Raji (cell line): ENCODE data around the gene SH3D19.

ENCODE experiments used
- POLR2A ChIP-seq: IDR thresholded peaks from 2 replicates; pipeline ENCODE4 v1.6.1; 2011; ENCODE audit warnings: low read depth, low read length, control low read depth; ENCODE audit not compliant: insufficient read depth

The SH3D19 gene

DNA sequence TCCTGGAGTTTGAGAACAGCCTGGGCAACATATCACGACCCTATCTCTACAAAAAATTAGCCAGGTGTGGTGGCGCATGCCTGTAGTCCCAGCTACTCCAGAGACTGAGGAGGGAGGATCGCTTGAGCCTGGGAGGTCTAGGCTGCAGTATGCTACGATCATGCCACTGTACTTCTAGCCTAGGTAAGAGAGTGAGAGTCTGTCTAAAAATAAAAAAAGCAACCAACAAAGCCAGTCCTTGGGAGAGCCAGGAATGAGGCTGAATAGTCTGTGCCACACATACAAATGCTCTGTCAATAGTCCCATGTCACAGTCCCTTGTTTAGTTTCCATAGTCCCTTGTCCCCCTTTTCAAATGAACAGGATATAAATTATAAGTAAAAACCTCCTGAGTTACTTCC lies 67.7 kb downstream of the SH3D19 start:
- no peak for TF ChIP-seq POLR2A

DNA sequence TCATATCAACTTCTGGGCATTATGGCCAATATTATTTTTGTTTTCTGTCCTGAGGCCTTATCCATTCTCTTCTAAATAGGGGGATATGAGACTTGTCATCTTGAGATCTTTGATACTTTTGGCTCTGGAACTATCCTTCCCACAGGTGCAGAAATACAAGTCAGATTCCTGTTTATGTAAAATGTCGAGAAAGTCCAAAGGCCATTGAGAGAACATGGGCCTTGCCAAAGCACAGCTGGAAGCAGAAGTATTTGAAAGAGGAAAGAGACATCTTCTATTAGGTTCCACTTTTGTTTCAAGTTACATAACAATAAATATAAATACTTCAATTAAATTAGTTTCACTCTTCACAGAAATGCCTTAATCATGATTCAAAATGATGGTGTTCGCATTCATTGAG lies 69.3 kb downstream of the SH3D19 start:
- no peak for TF ChIP-seq POLR2A

DNA sequence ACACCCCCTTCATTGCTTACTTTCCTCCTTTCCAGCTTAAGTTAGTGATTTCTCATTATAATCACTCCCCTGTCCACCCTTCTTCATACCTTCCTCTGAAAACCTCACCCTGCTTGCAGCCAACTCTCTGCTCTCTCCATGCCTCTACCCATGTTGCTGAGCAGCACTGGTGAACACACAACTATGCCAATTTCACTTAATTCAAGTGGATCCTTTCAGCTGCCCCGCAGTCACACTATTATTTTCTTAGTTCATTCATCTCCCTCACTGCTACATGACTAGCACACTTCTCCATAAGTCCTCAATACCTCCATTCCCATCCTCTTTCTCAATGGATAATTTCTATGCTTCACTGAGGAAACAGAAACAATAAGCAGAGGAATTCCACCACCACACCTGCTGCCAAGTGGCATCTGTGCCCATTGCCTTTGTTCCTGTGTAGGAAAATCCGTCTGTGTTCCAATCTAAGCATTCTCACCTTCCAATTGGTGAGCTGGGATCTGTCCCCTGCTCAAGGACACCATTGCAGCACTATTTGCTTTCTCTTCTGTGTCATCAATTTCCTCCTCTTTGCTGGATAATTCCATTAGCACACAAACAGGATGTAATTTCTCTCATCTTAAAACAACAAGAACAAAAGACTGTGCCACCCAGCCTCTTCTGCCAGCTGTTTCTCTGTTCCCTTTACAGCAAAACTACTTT lies 73.7 kb downstream of the SH3D19 start:
- TF ChIP-seq POLR2A: no peak

DNA sequence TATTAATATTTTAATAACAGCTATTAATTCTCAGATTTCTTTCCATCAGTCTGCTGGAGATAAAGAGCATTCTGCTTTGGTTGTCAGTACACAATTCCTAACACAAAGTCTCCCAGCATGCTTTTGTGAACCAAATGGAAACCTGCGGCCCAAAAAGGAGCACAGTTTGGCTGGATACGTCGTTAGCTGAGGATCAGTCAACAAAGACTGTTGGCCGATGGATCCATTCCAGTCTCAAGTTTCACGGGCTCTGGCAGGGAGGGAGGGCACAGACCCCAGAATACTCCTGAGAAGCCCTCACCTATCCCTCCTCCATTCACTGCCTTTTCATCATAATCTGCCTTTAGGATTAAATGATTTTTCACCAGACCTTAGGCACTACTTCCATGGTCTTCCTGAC lies 74.7 kb downstream of the SH3D19 start:
- no peak for TF ChIP-seq POLR2A

DNA sequence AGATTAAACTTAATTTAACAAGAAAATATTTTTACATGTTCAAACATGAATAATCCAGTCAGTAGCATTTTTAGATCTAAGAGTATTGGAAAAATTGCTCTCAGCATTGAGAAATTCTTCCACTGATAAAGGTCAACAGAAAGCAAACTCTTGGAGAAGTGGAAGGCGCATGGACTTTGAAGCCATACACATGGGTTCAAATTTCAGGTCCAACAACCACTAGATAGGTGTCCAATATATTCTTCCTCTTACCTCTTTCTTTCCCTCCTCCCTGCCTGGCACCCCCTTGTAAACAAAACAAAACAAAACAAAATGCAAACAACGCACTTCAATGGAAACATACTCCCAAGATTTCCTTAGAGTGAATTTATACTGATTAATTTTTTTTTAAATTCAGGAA lies 76.9 kb downstream of the SH3D19 start:
- TF ChIP-seq POLR2A: no peak

DNA sequence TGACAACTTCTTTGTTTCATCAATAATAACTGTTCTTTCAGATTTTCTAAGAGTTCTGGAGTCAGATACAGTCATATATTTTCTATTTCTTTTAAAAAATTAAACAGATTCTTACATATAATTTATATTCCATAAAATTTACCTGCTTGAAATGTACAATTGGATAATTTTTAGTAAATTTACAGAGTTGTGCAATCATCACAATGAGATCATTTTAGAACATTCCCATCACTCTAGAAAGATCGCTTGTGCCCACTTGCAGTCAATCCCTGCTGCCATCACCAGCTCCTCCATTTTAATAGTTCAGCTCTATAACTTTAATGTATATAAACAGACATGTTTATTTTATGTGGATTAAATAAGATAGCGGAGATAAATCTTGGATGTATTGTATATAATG lies 78.0 kb downstream of the SH3D19 start:
- no peak for TF ChIP-seq POLR2A

DNA sequence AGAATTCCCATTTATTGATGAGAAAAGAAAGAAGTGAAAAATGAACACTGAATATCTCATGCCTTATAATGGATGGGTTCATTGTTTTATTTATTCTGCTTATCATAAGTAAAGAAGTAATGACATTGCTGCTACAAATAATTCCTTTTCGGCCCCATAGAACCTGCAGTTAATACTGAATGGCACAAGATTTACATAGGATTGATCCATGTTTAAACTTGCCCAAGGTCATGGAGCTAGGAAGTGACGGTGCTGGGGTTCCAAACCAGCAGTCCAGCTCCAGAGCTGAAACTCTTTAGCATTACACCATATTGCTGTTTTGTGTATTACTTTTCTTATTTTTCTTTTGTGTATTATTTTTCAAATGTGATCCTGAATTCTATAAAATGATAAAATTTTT lies 78.7 kb downstream of the SH3D19 start:
- TF ChIP-seq POLR2A: no peak

DNA sequence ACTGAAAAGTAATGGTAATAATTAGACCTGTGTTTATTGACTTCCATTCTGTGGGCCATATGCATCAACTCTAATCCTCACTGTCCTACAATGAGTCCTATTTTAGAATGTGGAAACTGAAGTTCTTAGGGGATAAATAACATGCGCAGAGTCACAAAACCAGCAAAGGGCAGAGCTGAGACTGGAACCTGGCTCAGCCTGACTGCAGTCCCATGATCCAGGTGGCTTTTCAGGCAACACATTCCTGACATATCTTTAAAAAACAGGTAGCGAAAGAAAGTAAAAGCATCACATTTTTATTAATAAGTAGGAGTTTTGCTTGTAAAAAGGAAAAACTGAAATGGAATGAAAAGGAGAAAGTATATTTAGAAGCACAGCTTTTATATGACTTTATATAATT lies 83.1 kb downstream of the SH3D19 start:
- no peak for TF ChIP-seq POLR2A

DNA sequence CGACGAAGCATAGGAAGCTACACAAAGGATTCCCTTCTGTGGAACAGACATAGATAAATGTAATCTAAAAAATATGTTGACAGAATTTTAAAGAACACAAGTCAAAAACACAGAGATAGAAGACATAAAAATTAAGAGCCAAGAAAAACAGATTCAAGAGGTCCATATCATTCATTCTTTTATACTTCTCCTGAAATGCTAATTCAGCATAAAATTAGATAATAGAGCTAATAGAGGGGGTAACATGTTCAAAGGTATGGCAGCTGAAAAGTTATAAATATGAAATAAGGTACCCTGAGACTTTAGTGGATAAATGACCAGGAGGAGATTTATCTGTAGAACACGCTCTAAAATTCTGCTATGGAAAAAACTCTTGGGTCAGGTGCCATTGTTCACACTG lies 85.8 kb downstream of the SH3D19 start:
- no peak for TF ChIP-seq POLR2A

DNA sequence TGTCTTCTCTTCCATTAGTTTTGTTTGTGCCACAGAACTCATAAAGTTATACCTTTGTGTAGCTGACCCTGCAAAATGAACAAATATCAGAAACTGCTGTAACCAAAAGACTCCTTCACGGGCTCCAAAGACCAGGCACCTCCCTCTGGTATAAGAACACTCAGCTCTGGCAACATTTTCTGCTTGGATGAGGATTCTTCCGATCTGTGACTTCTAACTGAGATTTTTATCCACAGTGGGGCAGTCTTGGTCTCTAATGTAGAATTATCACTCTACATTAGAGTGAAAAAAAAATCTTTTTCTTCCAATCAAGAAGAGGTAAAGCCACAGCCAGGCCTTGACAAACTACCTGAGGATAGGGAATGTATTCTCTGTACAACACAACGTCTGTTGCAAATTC lies 86.9 kb downstream of the SH3D19 start:
- TF ChIP-seq POLR2A: no peak

DNA sequence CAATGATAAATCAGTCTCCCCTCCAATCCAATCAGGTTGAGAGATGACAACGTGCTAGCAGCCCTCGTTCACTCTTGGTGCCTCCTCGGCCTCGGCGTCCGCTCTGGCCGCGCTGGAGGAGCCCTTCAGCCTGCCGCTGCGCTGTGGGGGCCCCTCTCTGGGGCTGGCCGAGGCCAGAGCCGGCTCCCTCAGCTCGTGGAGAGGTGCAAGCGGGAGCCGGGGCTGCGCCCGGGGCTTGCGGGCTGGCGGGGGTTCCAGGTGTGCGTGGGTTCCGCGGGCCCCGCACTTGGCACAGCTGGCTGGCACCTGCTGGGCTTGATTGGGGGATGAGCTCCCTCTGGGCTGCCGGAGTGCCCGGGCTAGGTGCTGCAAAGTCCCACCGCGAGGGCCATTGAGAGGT lies 89.4 kb downstream of the SH3D19 start:
- TF ChIP-seq POLR2A: no peak

DNA sequence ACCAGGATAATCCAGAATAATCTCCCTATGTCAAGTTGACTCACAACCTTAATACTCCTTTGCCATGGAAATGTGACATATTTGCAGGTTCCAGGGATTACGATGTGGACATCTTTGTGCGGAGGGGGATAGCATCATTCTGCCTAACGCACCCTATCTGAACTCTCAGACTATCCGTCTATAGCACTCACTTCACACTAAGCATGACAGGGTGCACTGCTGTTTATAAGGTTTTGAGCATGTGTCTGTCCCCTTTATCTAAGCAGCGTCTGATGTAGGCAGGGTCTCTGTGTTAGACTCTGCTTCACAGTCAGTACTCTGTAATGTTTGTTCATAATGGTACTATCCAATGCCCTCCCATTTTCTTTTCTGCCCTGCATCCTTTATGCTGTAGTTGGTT lies 91.8 kb downstream of the SH3D19 start:
- no peak for TF ChIP-seq POLR2A

DNA sequence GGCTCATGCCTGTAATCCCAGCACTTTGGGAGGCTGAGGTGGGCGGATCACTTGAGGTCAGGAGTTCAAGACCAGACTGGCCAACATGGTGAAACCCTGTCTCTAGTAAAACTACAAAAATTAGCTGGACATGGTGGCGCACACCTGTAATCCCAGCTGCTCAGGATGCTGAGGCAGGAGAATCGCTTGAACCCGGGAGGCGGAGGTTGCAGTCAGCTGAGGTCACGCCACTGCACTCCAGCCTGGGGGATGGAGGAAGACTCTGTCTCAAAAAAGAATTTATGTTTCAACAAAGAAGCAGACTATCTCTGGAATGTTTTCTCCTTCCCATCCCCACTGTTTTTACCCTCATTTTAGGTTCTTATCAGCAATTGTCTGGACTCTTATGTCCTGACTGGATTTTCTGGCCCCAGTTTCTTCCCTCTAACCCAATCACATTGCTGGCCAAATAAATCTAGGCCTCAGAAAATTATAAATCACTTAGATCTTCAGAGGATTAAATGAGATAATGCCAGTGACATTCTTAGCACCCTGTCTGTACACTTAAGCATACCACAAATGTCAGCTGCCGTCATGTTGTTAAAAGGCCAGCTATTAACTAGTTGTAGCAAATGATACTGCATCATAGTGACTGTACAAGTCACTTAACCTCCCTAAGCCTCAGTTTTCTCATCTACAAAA lies 93.3 kb downstream of the SH3D19 start:
- TF ChIP-seq POLR2A: no peak

DNA sequence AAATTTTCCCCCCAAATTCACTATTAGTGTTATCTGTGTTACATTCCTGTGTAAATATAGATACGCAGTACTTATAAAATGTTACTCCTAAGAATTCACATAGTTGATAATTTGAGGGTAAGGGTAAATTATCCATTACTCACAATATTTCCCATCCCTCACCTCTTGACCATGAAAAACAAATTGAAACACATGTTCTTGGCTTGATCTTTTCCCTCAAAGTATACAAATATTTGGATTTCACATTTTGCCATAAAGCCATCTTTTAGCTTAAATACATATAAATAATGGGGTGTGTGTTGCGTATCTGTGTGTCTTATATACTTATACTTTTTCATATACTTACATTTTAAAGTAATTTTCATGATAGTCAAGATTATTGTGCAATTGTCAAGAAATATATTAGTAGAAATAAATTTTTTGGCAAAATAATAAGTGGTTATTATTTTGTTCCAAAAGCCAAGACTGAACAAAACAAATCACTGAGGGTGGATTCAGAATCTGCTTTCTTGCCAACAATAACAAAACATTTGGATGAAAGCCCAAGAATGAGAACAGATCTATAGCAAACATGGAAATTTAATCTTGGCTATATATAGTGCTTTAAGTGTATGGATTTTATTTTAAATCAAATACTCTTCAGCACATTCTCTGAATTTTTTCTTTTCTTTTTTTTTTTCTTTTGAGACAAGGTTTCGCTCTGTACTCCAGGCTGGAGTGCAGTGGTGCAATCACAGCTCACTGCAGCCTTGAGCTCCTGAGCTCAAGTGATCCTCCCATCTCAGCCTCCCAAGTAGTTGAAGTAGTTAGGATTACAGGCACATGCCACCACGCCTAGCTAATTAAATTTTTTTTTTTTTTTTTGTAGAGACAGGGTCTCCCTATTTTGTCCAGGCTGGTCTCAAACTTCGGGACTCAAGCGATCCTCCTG lies 97.0 kb downstream of the SH3D19 start:
- TF ChIP-seq POLR2A: no peak

DNA sequence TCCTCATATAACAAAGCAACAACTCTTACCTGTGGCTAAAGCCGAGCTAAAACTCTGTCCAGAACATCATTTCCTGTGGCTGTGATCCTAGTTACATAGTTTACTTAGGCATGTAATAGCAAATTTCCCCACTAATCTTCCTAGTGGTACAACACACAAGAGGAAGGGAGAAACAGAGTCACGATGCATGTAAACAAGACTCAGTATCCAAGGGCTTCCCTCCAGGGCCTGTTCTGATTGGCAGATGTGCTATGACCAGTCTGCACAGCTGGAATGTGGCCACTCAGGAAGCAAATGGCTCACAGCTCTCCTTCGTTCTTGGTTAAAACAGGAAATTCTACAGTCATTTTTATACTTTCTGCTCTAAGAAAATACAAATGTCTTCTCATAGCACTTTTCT lies 97.7 kb downstream of the SH3D19 start:
- no peak for TF ChIP-seq POLR2A

DNA sequence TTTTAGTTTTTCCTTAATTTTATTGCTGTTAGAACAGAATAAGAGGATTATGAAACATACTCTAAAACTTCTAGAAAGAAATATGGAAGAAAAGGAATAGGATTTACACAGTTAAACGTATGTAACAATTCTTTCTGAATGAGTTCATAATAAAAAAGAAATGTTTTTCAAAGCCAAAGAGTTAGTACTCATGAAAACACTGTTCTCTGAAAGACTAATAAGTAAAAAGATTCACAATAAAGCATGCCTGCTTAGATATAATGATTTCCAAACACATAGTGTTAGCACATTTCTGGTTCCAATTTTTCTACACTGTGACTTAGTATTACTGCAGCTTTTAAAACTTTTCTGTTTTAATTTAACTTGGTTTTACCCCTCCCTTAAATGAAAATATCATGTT lies 98.2 kb downstream of the SH3D19 start:
- no peak for TF ChIP-seq POLR2A
